ENCODE measurements around the gene PLEKHN1.

The PLEKHN1 gene

DNA sequence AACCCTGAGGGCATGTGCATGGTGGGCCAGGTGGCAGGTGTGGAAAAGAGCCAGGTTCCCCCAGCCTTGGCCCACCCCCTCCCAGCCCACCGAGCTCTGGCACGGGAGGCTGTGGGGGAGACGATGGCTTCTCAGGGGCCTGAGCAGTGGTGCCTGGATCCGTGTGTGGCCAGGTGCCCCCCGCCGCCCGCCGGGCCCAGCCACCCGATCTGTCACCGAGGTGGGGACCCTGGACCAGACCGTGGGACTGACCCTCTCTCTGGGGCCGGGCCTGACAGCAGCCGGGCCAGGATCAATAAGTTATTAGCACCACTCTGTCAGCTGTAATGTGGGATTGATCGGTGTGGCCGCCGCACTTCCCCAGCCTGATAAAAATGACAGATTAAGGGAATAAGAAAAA, 28.8 kb upstream of the PLEKHN1 start:
- TF ChIP-seq, protein P1, sequence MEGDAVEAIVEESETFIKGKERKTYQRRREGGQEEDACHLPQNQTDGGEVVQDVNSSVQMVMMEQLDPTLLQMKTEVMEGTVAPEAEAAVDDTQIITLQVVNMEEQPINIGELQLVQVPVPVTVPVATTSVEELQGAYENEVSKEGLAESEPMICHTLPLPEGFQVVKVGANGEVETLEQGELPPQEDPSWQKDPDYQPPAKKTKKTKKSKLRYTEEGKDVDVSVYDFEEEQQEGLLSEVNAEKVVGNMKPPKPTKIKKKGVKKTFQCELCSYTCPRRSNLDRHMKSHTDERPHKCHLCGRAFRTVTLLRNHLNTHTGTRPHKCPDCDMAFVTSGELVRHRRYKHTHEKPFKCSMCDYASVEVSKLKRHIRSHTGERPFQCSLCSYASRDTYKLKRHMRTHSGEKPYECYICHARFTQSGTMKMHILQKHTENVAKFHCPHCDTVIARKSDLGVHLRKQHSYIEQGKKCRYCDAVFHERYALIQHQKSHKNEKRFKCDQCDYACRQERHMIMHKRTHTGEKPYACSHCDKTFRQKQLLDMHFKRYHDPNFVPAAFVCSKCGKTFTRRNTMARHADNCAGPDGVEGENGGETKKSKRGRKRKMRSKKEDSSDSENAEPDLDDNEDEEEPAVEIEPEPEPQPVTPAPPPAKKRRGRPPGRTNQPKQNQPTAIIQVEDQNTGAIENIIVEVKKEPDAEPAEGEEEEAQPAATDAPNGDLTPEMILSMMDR (IDR thresholded peaks at IDR 0.05; ENCODE audit: unreplicated experiment in 3 of 3) = no peak

DNA sequence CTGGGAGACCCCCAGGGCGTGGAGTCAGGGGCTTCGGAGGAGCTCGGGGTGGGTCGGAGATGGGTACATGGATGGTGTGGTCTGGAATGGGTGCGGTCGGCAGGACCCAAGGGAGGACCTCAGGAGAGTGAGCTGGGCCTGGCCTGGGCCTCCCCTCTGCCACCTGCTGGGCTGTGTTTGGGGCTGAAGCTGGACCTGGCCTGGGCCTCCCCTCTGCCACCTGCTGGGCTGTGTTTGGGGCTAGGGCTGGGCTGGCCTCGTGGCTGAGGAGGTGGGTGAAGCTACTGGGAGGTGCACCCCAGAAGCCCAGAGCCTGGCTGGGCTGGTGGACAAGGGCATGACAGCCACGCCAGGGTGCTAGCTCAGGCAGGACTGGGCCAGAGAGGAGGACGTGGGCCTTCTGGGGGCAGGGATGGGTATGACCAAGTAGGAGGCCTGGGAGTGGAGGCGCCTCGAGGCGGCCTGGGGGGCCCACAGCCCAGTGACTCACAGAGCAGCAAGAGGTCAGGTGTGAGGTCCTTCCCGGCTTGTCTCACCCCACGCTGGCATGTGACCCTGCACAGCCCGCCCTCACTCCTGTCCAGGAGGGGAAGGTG, 28.1 kb upstream of the PLEKHN1 start:
- Mint-ChIP-seq H3K4me1 (peaks cover 33% of the 10 kb centered on the region), H3K36me3 (ENCODE audit: low read depth) (no peaks in the 10 kb centered on the region), H3K9me3 (no peaks in the 10 kb centered on the region), H3K27me3 (ENCODE audit: low read depth) (peaks cover 27% of the 10 kb centered on the region), H3K4me3 (peak overlapping the region; percentile 21 to 47 (median 30)), H3K27ac (peak overlapping the region; percentile 84 to 85 (median 85))
- TF ChIP-seq, protein P1 (IDR thresholded peaks at IDR 0.05; ENCODE audit: unreplicated experiment in 3 of 3) = peak; percentile 41 to 45 (median 42)

More for the DNA sequence above, 28.8 kb upstream of the PLEKHN1 start:
- H3K4me3 Mint-ChIP-seq = peak overlapping the region in 2 of 3 experiments; percentile 27 to 47
- no peaks in the 10 kb centered on the region for H3K9me3 Mint-ChIP-seq
- H3K4me1 Mint-ChIP-seq = peaks cover 37% of the 10 kb centered on the region
- peak overlapping the region; percentile 84 to 85 (median 85) for H3K27ac Mint-ChIP-seq
- H3K27me3 Mint-ChIP-seq (ENCODE audit: low read depth) = peaks cover 30% of the 10 kb centered on the region
- H3K36me3 Mint-ChIP-seq (ENCODE audit: low read depth) = no peaks in the 10 kb centered on the region

DNA sequence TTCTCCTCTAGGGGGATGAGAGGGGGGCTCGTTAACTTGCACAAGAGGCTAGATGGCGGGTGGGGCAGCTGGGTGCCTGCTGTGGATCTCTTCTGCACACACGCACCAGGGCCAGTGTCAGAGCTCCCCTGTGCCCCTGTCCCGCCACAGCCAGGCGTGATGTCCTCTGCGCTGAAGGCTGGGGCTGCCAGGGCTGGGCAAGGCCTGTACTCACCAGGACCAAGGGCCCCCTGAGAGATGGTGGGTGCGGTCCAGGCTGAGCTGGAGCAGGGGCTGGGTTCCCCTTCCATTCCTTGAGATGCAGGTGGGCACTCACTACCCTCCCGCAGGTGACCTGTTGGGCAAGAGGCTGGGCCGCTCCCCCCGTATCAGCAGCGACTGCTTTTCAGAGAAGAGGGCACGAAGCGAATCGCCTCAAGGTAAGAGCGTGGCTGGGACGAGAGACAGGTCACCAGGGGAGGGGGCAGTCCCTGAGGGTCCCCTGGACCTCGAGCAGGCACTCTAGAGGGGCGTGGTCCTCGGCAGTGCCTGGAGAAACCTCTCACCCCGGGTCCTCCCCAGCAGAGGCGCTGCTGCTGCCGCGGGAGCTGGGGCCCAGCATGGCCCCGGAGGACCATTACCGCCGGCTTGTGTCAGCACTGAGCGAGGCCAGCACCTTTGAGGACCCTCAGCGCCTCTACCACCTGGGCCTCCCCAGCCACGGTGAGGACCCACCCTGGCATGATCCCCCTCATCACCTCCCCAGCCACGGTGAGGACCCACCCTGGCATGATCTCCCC, 27.4 kb upstream of the PLEKHN1 start:
- H3K4me3 Mint-ChIP-seq = peak overlapping the region; percentile 21 to 38 (median 34)

DNA sequence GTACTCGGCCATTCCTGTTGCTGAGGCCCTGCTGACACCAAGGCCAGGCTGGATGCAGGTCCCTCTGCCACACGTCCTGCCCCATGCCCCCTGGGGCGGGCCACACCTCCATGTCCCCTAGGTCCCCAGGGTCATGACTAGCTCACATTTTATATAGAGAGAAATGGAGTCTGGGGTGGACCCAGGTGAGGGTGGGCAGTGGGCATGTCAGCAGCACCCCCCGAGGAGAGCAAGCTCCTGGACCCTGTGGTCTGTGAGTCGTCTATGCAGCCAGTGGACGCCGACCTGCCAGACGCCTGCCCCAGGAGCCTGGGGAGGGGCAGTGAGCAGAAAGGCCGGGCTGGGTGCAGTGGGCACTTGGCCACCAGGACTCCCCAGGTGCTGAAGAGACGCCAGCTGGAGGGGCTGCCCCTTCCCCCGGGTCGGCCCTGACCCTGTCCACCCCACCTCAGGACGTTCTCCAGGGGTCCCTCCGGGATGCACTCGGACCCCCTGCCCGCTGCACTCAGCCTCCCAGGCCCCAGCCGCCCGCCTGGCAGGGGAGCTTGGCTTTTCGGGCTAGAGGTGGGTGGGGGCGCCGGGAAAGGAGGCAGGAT, 26.7 kb upstream of the PLEKHN1 start:
- Mint-ChIP-seq H3K4me3 (peak overlapping the region; percentile 9 to 38 (median 34)), H3K27me3 (ENCODE audit: low read depth) (peaks cover 26% of the 10 kb centered on the region), H3K27ac (peak overlapping the region; percentile 59 to 93 (median 91)), H3K4me1 (peaks cover 35% of the 10 kb centered on the region), H3K36me3 (ENCODE audit: low read depth) (peaks cover 6% of the 10 kb centered on the region), H3K9me3 (no peaks in the 10 kb centered on the region)
- TF ChIP-seq, protein P1 (IDR thresholded peaks at IDR 0.05; ENCODE audit: unreplicated experiment in 3 of 3) = no peak

More for the DNA sequence above, 27.4 kb upstream of the PLEKHN1 start:
- Mint-ChIP-seq H3K27me3 (ENCODE audit: low read depth) (peaks cover 23% of the 10 kb centered on the region), H3K4me1 (peaks cover 28% of the 10 kb centered on the region), H3K36me3 (ENCODE audit: low read depth) (peaks cover under 1% of the 10 kb centered on the region), H3K9me3 (no peaks in the 10 kb centered on the region), H3K27ac (peak overlapping the region; percentile 84 to 93 (median 85))
- TF ChIP-seq, protein P1 (IDR thresholded peaks at IDR 0.05; ENCODE audit: unreplicated experiment in 3 of 3) = peak in 1 of 3 experiments; percentile 15

DNA sequence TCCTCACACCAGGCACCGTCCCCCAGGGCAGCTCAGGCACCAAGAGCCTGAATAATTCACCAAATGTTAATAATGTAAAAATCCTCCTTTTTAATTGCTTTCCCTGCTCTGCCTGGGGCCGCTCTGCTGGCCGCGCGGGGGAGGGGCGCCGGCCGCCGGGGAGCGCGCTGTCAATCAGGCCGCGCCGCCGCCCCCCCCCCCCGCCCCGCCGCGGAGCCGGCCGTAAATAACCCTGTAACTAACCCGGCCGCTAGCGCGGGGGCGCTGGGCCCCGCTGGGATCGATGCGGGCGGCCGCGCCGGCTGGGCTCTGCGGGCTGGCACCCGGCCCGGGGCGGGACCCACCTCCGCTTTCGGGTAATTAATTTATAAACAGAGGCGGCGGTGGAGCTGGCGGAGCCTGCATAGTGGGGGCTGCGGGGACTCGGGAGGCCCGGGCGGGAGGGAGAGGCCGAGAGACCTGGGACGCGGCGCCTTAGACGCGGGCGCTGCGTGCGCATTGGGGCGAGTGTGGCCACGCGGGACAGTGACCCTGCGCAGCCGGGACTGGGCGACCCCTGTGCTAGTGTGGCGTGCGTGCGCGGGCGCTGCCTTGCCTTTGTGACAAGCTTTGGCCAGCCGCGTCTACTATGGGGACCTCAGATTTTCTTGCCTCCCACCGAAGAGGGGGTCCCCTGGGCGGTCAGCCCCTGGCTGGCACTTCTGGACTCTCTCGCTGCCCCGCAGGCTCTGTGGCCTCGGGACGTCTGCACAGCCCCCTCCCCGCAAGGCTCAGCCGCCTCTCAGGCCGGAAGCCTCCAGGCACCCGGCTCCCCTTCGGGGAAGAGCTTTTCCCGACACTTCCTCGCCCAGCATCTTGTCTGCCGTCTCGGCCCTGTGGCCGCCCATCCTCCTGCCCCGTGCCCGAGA, 25.9 kb upstream of the PLEKHN1 start:
- peak overlapping the region; percentile 52 to 56 (median 54) for H3K4me3 Mint-ChIP-seq
- peaks cover 21% of the 10 kb centered on the region for H3K27me3 Mint-ChIP-seq (ENCODE audit: low read depth)
- no peaks in the 10 kb centered on the region for H3K9me3 Mint-ChIP-seq
- peak overlapping the region; percentile 74 to 93 (median 91) for H3K27ac Mint-ChIP-seq
- TF ChIP-seq, protein P1 (IDR thresholded peaks at IDR 0.05; ENCODE audit: unreplicated experiment in 3 of 3) = no peak
- peaks cover 33% of the 10 kb centered on the region for H3K4me1 Mint-ChIP-seq
- H3K36me3 Mint-ChIP-seq (ENCODE audit: low read depth) = peaks cover 11% of the 10 kb centered on the region

All from nephron (organoid).